Epidermal melanocyte (primary cell): Measurements from ENCODE around the gene LHFPL2.

ENCODE experiments used
- DNase-seq: peaks from one replicate; pipeline ENCODE4 v3.0.0; 2011; ENCODE audit warnings: low spot score; ENCODE audit not compliant: insufficient read length

Gene LHFPL2

DNA sequence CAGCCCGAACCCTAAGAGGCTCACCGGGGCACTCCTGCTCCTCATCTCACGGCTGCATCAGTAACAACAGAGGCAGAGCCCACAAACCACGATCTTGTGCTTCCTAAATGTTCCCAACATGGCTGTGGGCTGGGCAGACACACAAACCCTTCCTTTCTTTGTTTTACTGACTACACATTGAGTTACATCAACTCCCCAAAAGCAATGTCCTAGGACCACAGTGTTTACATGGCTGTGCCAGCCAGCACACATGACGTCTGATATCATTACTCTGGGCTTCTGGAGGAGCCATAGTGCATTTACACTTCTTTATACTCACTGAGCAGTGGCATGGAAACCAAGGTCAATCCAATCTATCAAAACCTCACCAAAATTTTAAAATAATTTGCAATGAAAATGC lies 101.4 kb downstream of the LHFPL2 start:
- DNase-seq: no peak

GRCh38 chr5:78546276-78546996 lies 102.1 kb downstream of the LHFPL2 start:
- DNase-seq: no peak

GRCh38 chr5:78545406-78545805 lies 103.2 kb downstream of the LHFPL2 start:
- no peak for DNase-seq

GRCh38 chr5:78544561-78545201 lies 103.9 kb downstream of the LHFPL2 start:
- DNase-seq: no peak

DNA sequence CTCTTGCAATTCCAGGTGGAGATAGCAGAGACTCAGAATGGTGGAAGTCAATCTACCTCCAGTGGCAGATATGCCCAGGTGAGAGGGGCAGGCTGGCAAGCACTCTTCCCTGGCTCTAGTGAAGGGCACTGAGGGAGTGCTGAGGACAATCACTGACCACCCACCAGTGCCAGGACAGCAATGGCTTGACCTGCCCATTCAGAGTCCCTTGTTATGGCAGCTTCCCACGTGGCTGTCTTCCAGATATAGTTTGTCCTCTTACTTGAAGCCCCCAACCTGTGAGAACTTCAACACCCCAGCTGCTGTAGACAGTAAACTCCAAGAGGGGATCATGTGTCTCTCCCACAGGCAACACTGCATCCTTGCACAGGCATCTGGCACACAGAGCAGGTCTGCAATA lies 104.7 kb downstream of the LHFPL2 start:
- DNase-seq: no peak

DNA sequence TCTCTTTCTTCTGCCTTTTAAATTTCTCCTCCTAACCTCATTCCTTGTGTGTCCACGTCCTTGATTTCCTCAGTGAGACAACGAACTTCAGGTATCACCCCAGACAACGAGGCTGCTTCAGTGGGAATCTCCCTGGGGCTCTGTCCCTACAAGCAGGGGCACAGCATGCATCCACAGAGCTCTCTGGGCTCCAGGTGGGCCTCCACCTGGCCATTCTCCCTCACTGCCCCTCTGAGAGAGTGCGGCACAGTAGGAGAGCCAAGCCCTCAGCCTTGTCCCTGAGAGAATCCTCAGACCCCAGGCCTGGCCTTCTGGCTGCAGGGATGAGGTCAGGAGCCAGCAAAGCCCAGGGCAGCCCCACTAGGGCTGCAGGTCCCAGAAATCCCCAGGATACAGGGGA lies 105.3 kb downstream of the LHFPL2 start:
- DNase-seq: no peak

- DNase-seq: no peak
Measured at GRCh38 chr5:78542321-78542840, 106.2 kb downstream of the LHFPL2 start.

DNA sequence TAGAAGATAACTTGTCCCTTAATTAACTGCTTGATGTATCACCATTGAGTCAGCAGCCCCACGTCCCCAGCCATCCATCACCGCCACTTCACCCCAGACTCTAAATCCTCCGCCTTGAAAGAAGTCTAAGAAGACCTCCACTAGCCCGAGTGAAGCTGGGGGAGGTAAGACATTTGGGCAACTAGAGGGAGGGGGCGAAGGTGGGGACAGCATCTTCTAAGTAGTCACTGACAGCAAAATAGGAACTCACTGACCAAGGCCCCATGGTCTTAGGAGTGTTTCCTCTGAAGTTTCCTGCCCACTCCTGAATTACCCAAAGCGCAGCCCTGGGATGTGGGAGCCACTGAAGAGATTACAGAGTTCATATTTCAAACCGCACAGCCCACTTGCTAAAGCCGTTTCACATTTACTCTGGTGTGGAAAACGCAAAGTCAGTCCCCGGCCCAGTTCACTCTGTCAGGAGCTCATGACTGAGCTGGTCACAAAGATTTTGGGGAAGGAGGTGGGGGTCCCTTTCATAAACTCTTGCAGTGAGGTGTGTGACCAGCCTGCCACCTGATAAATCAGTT lies 107.4 kb downstream of the LHFPL2 start:
- no peak for DNase-seq

DNA sequence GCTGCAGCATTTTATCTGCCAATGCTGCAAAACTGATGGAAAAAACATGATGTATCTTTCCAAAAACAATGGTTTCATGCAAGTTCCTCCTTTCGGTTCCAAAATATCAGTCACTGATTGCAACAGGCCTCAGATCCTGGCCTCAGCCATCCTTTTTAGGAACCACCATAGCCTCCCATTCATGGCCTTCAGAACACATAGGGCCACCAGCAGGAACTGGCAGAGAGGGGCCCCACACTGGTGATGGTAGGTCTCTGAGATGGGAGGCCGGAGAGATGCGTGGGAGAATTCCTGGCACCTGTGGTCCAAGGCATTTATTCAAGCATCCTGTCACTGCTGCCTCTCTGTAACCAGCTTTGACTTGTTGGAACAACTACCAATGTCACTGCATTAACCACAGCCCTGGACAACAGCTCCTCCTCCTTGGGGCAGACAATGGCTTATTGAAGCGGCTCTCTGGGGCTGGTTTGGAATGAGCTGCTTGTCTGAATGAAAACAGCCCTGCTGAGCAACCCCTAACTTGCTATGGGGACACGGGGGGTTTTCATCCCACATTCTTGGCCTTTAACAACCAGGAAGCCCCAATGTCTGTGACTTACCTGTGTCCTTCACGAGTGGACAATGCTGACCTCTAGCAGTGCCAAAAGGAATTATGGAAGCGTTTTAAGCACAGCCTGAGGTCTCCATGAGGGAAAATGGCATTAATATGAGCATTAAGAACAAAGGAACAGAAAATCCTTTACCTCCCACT lies 108.1 kb downstream of the LHFPL2 start:
- peak; percentile 42 for DNase-seq

DNA sequence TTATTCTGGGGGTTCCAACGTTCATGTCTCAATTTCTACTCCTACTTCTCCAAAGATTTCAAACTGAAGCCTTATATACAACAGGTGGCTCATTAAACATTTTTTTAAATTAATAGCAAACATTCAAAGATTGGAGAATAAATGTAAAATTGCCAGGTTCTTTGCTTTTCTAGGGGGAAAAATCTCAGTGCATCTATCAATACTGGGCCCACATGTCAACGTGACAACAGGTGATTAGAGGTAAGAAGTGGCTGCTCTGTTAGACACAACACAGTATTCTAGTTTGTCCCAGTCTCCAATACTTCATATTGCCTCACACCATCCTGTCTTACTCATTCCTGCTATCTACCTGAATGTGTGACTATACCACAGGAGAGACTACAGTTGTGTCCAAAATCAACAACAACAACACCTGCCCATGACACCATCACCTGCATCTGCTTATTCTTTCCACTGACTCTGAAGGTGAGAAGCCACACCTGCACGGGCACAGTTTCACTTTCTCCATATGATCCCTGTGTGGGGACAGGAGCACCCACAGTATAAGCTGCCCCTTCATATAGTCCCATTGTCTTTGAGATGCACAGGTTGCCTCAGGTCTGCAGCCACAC lies 110.2 kb downstream of the LHFPL2 start:
- DNase-seq: no peak

- no peak for DNase-seq
Measured at GRCh38 chr5:78537821-78538220, 110.8 kb downstream of the LHFPL2 start.

DNA sequence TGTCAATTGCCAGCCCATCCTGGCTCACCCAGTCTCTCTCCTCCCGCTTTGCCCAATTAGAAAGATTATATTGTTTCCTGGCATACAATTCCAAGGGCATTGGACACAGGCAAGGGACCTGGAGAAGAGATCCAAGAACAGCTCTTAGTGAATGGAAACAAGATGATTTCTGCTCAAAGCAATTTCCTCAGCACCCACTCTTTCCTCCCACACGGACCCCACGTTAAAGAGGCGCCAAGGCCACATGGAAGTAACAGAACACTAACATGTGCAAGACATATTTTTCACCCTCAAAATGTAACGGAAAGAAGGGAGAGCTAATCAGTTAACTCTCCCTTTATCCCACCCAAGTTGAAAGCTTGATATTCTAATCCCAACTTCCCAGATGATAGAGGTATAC lies 111.2 kb downstream of the LHFPL2 start:
- no peak for DNase-seq

GRCh38 chr5:78536661-78537196 lies 111.8 kb downstream of the LHFPL2 start:
- DNase-seq: no peak

GRCh38 chr5:78534905-78535200 lies 113.7 kb downstream of the LHFPL2 start:
- no peak for DNase-seq

GRCh38 chr5:78534148-78534904 lies 114.2 kb downstream of the LHFPL2 start:
- DNase-seq: no peak

- no peak for DNase-seq
Measured at GRCh38 chr5:78533356-78533755, 115.2 kb downstream of the LHFPL2 start.

- DNase-seq: no peak
Measured at GRCh38 chr5:78530342-78531096, 118.1 kb downstream of the LHFPL2 start.

GRCh38 chr5:78527925-78528324 lies 120.6 kb downstream of the LHFPL2 start:
- DNase-seq: no peak

GRCh38 chr5:78527054-78527859 lies 121.3 kb downstream of the LHFPL2 start:
- DNase-seq: no peak
